H1 (cell line): ENCODE data around the gene AAK1. TPM values are rescaled to one million over a fixed set of nuclear protein-coding genes. Genes with fewer than 3 reads are reported as not detected.

Experiments
- BACH1 ChIP-seq: IDR thresholded peaks from 2 replicates; pipeline ENCODE4 v1.6.1; 2012; ENCODE audit warnings: low read length, improper control_type of control experiment
- CHD7 ChIP-seq: fragments of 300-600 bp; sonication (generic); IDR thresholded peaks from 2 replicates; pipeline ENCODE4 v1.7.1; 2012; ENCODE audit warnings: low read length, moderate library complexity, mild to moderate bottlenecking, inconsistent platforms; ENCODE audit not compliant: insufficient replicate concordance
- EGR1 ChIP-seq: IDR thresholded peaks from 2 replicates; pipeline ENCODE4 v1.6.1; 2011; ENCODE audit warnings: low read depth, low read length, borderline replicate concordance
- EZH2 ChIP-seq: fragments of 200-600 bp; sonication (generic); IDR thresholded peaks from 2 replicates; pipeline ENCODE4 v1.7.1; 2012; ENCODE audit warnings: low read depth, mild to moderate bottlenecking, moderate library complexity, low read length, inconsistent platforms; ENCODE audit not compliant: severe bottlenecking
- JUND ChIP-seq: IDR thresholded peaks from 2 replicates; pipeline ENCODE4 v1.6.1; 2011; ENCODE audit warnings: mild to moderate bottlenecking, improper control_type of control experiment, low read length
- KDM4A ChIP-seq: IDR thresholded peaks from one replicate; pipeline ENCODE4 v1.7.1; 2012; ENCODE audit warnings: low read depth, mild to moderate bottlenecking, moderate library complexity, low read length, inconsistent platforms; ENCODE audit not compliant: severe bottlenecking
- MAX ChIP-seq: IDR thresholded peaks from 2 replicates; pipeline ENCODE4 v1.6.1; 2012; ENCODE audit warnings: inconsistent platforms
- NRF1 ChIP-seq: IDR thresholded peaks from 2 replicates; pipeline ENCODE4 v1.6.1; 2011; ENCODE audit warnings: mild to moderate bottlenecking, low read depth, low read length, improper control_type of control experiment
- PHF8 ChIP-seq: fragments of 200-600 bp; sonication (generic); conservative IDR thresholded peaks from 2 replicates; pipeline ENCODE4 v1.7.1; 2012; ENCODE audit warnings: low read depth, mild to moderate bottlenecking, inconsistent platforms, low read length, moderate library complexity
- RFX5 ChIP-seq: IDR thresholded peaks from 2 replicates; pipeline ENCODE4 v1.6.1; 2011; ENCODE audit warnings: low read depth, low read length, improper control_type of control experiment, borderline replicate concordance
- SRF ChIP-seq: IDR thresholded peaks from 2 replicates; pipeline ENCODE4 v1.6.1; 2011; ENCODE audit warnings: mild to moderate bottlenecking, low read depth, low read length, moderate library complexity
- polyA plus RNA-seq, 7 experiments: library from polyadenylated mRNA; depleted of rRNA in 3 of 7; stranded (reverse) in 5 of 7; unstranded in 2 of 7; fragments of >200 nt in 5 of 7; fragments of 200-250 nt in 2 of 7; gene quantifications; 1 replicate in 5 of 7; 2 replicates in 1 of 7; 4 replicates in 1 of 7; pipeline versions ENCODE4 v1.2.1 to v1.2.3, GENCODE V29; 2011 to 2013; ENCODE audit warnings: missing spikeins in 2 of 7, mixed read lengths in 2 of 7
- total RNA-seq: library from RNA; stranded (reverse); fragmentation: NEBNext Ultra II Directional; extraction: Animal tissue kit (Norgen Biotek cat#: 25700); gene quantifications from 2 replicates; pipeline ENCODE4 v1.2.1, GENCODE V29; 2021

The AAK1 gene
- total and polyA plus RNA-seq, 2 of the 8 experiments (the other 6 are each of a cell fraction or from before 2014, with no cell fraction given) = 10.0 to 40.5 TPM

- no peak for TF ChIP-seq CHD7
- no peak for TF ChIP-seq BACH1
- no peak for TF ChIP-seq PHF8
- TF ChIP-seq SRF = no peak
- TF ChIP-seq MAX = no peak
- no peak for TF ChIP-seq KDM4A
- TF ChIP-seq NRF1 = no peak
- no peak for TF ChIP-seq RFX5
- TF ChIP-seq EZH2 = no peak
- TF ChIP-seq JUND = no peak
- no peak for TF ChIP-seq EGR1
These were observed 65.4 kb downstream of the AAK1 start (continued) for GRCh38 chr2:69578198-69578540.
